Fibroblast of pulmonary artery (primary cell): ENCODE data around the gene CACNA1E.

Source experiments
- DNase-seq: peaks from one replicate; pipeline ENCODE4 v3.0.0-alpha.2; 2010; ENCODE audit warnings: low read depth
- H3K4me3 ChIP-seq: replicated peaks from 2 replicates; pipeline ENCODE4 v1.5.1; 2011; ENCODE audit warnings: low read depth, mild to moderate bottlenecking, control low read depth, low read length, moderate library complexity
- TF ChIP-seq, protein P1 (sequence below): IDR thresholded peaks from 2 replicates; pipeline ENCODE4 v1.5.1; 2011; ENCODE audit warnings: mild to moderate bottlenecking, control low read depth, low read length, inconsistent platforms; ENCODE audit errors: missing control alignments

The CACNA1E gene

DNA sequence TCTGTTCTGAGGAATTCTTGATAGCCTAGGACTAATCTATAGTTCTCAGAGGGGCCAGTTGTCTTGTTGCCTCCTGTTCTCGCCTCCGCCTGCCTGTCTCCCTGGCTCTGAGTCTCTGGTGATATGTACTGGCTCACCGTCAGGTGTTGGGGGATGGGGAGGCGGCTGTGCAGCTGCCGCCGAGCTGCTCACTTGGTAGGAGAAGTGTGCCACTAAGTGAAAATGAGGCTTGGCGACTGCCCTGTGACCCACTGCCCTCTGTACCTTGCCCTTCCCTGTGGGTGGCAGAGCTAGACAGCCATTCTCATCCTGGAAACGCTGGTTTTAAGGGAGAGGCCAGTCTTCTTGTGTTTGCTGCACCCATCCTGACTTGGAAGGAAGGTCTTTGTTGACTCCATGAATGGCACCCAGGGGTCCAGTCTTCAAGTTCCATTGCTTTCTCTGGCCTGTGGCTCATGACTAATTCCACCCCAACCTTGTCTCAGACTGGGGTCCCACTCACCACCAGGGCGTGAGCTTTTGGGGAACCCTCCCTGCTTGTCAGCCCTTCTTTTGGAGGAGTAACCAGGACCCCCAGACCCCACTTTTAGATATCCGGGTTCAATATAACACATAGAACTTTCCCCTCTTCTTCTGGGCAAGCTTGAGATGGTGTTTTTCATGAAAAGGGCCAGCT is 120.6 kb downstream of the CACNA1E start:
- H3K4me3 ChIP-seq, result no peak overlapping the region
- TF ChIP-seq, protein P1, sequence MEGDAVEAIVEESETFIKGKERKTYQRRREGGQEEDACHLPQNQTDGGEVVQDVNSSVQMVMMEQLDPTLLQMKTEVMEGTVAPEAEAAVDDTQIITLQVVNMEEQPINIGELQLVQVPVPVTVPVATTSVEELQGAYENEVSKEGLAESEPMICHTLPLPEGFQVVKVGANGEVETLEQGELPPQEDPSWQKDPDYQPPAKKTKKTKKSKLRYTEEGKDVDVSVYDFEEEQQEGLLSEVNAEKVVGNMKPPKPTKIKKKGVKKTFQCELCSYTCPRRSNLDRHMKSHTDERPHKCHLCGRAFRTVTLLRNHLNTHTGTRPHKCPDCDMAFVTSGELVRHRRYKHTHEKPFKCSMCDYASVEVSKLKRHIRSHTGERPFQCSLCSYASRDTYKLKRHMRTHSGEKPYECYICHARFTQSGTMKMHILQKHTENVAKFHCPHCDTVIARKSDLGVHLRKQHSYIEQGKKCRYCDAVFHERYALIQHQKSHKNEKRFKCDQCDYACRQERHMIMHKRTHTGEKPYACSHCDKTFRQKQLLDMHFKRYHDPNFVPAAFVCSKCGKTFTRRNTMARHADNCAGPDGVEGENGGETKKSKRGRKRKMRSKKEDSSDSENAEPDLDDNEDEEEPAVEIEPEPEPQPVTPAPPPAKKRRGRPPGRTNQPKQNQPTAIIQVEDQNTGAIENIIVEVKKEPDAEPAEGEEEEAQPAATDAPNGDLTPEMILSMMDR, result no peak
- no peak for DNase-seq

DNA sequence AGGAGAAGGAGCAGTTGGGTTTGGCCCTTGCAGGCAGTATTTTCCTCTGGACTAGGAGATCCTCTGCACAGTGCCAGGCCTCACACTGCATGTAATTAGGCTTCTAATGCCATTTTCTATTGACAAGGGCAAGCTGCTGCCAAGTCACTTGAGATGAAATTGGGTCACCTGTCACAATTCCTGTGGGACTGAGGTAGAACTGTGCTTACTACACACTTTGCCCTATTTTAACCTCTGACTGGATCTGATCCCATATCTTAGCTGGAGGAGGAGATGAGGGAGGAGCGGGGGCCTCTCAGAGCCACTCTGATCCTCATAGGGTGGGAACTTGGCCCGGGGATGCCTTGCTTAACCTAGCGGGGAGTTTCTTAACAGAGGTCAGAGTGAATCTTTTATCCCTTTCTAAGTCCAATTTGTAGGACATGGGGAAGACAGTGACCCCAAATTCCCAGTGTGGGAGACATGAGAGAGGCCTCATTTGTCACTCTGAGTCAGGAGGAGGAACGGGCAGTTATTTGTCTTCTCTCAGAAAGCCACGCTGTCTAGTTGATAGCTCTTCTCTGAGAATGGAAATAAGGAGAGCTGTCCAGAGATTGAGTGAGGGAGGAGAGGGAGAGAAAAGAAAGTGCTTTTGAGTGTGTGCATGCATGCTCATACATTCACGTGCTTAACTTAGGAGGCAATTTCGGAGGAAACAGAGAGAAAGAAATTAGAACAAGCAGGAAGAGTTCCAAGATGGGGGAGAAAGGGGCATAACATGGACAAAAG is 121.3 kb downstream of the CACNA1E start:
- TF ChIP-seq, protein P1, result no peak
- no peak for DNase-seq
- H3K4me3 ChIP-seq, result no peak overlapping the region

DNA sequence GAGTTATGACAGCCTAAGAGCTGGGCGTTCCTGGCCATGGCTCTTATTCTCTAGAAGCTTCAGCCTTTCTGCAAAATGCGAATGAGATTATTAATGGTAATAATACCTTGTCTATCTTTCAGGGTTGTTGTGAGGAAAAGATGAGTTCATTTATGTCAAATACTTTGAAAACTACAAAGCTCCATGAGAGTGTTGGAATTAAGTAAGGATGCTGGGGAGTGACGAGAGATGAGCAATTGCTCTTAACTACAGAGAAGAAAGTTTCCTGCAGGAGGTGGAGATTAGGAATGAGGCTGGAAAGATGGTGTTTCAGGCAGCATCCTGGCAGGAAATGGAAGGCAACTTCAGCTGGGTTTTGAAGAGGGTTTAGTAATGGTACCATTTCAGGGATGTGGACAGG is 124.2 kb downstream of the CACNA1E start:
- no peak overlapping the region for H3K4me3 ChIP-seq
- TF ChIP-seq, protein P1, result no peak
- DNase-seq, result no peak

DNA sequence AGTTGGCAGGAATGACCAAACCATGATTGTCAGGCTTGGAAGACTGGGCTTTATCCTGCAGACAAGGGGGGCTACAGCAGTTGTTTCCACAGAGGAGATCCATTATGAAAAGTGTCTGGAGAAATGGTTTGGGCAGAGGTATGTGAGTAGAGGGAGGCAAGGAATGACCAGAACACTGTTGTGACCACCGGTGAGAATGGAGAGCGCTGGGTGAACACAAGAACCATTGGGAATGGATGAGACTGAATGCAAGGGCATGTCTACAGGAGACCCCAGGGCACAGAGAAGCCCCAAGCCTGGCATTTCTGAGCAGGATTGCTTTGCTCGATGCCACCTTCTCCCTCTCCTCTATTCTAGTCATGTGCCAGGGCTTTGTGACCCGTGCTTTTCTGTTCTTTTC is 125.1 kb downstream of the CACNA1E start:
- TF ChIP-seq, protein P1, result no peak
- DNase-seq, result no peak
- no peak overlapping the region for H3K4me3 ChIP-seq

DNA sequence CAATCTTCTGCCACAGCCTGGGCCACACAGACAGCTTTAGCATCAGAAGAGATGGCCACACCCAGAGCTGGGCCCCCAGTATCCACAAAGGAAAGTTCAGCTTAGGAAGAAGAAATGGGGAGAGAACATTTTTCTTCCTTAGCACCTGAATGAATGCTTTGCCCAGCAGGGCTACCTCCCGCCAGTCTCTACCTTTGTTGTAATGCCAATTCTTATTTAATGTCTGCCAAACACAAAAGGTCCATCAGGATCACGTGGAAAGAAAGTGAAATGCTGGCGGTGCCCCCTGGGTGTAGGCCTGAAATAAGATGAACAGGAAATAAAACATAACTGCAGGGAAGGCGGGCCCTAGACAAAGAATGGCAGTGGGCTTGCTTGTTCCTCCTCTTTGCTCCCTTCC is 125.6 kb downstream of the CACNA1E start:
- DNase-seq, result no peak

DNA sequence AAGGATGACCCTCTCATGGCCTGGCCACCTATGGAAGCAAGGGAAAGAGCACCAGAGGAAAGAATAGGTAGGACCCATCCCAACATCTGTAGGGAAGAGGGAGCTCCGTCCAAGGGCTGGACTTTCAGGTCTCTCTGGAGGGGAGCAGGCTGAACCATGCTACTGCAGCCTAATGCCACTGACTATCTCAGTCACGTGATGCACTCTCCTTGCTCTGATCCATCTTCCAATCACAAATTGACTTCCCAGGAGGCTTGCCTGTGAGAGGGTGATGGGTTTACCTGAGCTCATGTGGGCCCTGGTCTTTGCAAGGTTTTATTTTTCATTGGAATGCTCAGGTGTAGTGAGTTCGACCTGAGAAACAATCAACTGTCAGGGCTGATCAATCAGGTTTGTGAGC is 128.8 kb downstream of the CACNA1E start:
- TF ChIP-seq, protein P1, result no peak
- DNase-seq, result no peak
- H3K4me3 ChIP-seq, result no peak overlapping the region

More for the DNA sequence above, 125.6 kb downstream of the CACNA1E start:
- no peak overlapping the region for H3K4me3 ChIP-seq
- TF ChIP-seq, protein P1, result no peak
